Neutrophil (primary cell): Measurements from ENCODE around the gene ACTR2.

ENCODE experiments used
- H3K27ac ChIP-seq: fragments of 200-600 bp; sonication (generic); 2 replicates; pipeline ENCODE4 v1.5.1; 2016; ENCODE audit warnings: mild to moderate bottlenecking, moderate library complexity
- H3K27me3 ChIP-seq: fragments of 200-600 bp; sonication (generic); 2 replicates; pipeline ENCODE4 v1.6.0; 2016; ENCODE audit warnings: mild to moderate bottlenecking
- H3K36me3 ChIP-seq: fragments of 200-600 bp; sonication (generic); 2 replicates; pipeline ENCODE4 v1.5.1; 2017
- H3K4me1 ChIP-seq, 2 experiments: fragments of 200-600 bp in 1 of 2; sonication (generic) in 1 of 2; 1 replicate in 1 of 2; 2 replicates in 1 of 2; pipeline versions ENCODE4 v1.5.1 to v1.6.1; 2013 to 2016; ENCODE audit warnings: low read depth in 1 of 2, low read length in 1 of 2, mild to moderate bottlenecking in 1 of 2, moderate library complexity in 1 of 2; ENCODE audit not compliant: control insufficient read depth in 1 of 2, insufficient read depth in 1 of 2
- H3K4me3 ChIP-seq, 2 experiments: fragments of 200-600 bp in 1 of 2; sonication (generic) in 1 of 2; 1 replicate in 1 of 2; 2 replicates in 1 of 2; pipeline ENCODE4 v1.5.1; 2013 to 2016; ENCODE audit warnings: low read depth in 1 of 2, low read length in 1 of 2, mild to moderate bottlenecking in 1 of 2, moderate library complexity in 1 of 2
- H3K9me3 ChIP-seq: fragments of 200-600 bp; sonication (generic); 2 replicates; pipeline ENCODE4 v1.5.1; 2016
- CTCF ChIP-seq: fragments of 200-600 bp; sonication (generic); IDR thresholded peaks from 2 replicates; pipeline ENCODE4 v1.5.1; 2016; ENCODE audit warnings: antibody characterized with exemption

Gene ACTR2

GRCh38 chr2:65279756-65280155, 52.1 kb downstream of the ACTR2 start:
- Histone ChIP-seq H3K27me3 (no peaks in the 10 kb centered on the region), H3K36me3 (peaks cover 11% of the 10 kb centered on the region), H3K4me3 (no peak overlapping the region), H3K27ac (no peak overlapping the region), H3K4me1 (peaks cover 7 to 14% of the 10 kb centered on the region in 2 experiments), H3K9me3 (no peaks in the 10 kb centered on the region)
- TF ChIP-seq CTCF = no peak

- H3K4me1 ChIP-seq = peaks cover 7 to 14% of the 10 kb centered on the region in 2 experiments
- H3K27me3 ChIP-seq = no peaks in the 10 kb centered on the region
- no peaks in the 10 kb centered on the region for H3K9me3 ChIP-seq
- H3K36me3 ChIP-seq = no peaks in the 10 kb centered on the region
- H3K27ac ChIP-seq = no peak overlapping the region
- no peak overlapping the region for H3K4me3 ChIP-seq
- TF ChIP-seq CTCF = no peak
Observed at GRCh38 chr2:65281627-65282351, 54.2 kb downstream of the ACTR2 start.

- no peak for TF ChIP-seq CTCF
- Histone ChIP-seq H3K36me3 (no peaks in the 10 kb centered on the region), H3K27ac (no peak overlapping the region)
Observed at GRCh38 chr2:65282477-65283053, 54.9 kb downstream of the ACTR2 start.

GRCh38 chr2:65287364-65287763, 59.7 kb downstream of the ACTR2 start:
- no peak overlapping the region for H3K27ac ChIP-seq
- no peak for TF ChIP-seq CTCF
- H3K27me3 ChIP-seq = no peaks in the 10 kb centered on the region
- no peaks in the 10 kb centered on the region for H3K4me1 ChIP-seq
- H3K9me3 ChIP-seq = no peaks in the 10 kb centered on the region
- no peaks in the 10 kb centered on the region for H3K36me3 ChIP-seq
- no peak overlapping the region for H3K4me3 ChIP-seq

More at GRCh38 chr2:65282477-65283053, 54.9 kb downstream of the ACTR2 start:
- no peaks in the 10 kb centered on the region for H3K9me3 ChIP-seq
- H3K27me3 ChIP-seq = no peaks in the 10 kb centered on the region
- H3K4me3 ChIP-seq = no peak overlapping the region
- H3K4me1 ChIP-seq = peaks cover 7 to 14% of the 10 kb centered on the region in 2 experiments

GRCh38 chr2:65291216-65292105, 63.8 kb downstream of the ACTR2 start:
- Histone ChIP-seq H3K36me3 (no peaks in the 10 kb centered on the region), H3K4me3 (no peak overlapping the region), H3K4me1 (no peaks in the 10 kb centered on the region), H3K9me3 (no peaks in the 10 kb centered on the region), H3K27me3 (no peaks in the 10 kb centered on the region), H3K27ac (no peak overlapping the region)
- TF ChIP-seq CTCF = no peak
